CD4-positive, CD25-positive, alpha-beta regulatory T cell (primary cell): ENCODE data around the gene NKPD1. TPM values are rescaled to one million over a fixed set of nuclear protein-coding genes. Genes with fewer than 3 reads are reported as not detected.

Source experiments
- ATAC-seq, 2 donors: fragments of 150-1000 bp; cut with Tn5 transposase; one replicate each; pipeline ENCODE4 v1.10.0; 2021; ENCODE audit warnings: low read depth in 2 of 2, moderate number of reproducible peaks in 2 of 2, moderate library complexity in 1 of 2
- DNase-seq, 3 donors: peaks; one replicate each; pipeline versions ENCODE4 v3.0.0 to v3.0.0-alpha.2; 2012 to 2022; ENCODE audit warnings: mixed read lengths in 1 of 3
- H3K27ac ChIP-seq: one replicate; pipeline ENCODE4 v1.7.0; 2013; ENCODE audit warnings: mild to moderate bottlenecking, low read length; ENCODE audit not compliant: insufficient read depth, poor library complexity, severe bottlenecking
- H3K27me3 ChIP-seq: one replicate; pipeline ENCODE4 v1.7.0; 2013; ENCODE audit warnings: low read length; ENCODE audit not compliant: control insufficient read depth, insufficient read depth
- H3K36me3 ChIP-seq: one replicate; pipeline ENCODE4 v1.7.0; 2013; ENCODE audit warnings: mild to moderate bottlenecking, low read length, moderate library complexity; ENCODE audit not compliant: control insufficient read depth, insufficient read depth
- H3K4me1 ChIP-seq: 2 replicates; pipeline ENCODE4 v1.7.0; 2013; ENCODE audit warnings: mild to moderate bottlenecking, low read length; ENCODE audit not compliant: insufficient read depth, control insufficient read depth, poor library complexity, severe bottlenecking
- H3K4me3 ChIP-seq: one replicate; pipeline ENCODE4 v1.7.0; 2013; ENCODE audit warnings: low read depth, mild to moderate bottlenecking, low read length, moderate library complexity
- H3K9me3 ChIP-seq, 2 experiments: 1 replicate in 1 of 2; 2 replicates in 1 of 2; pipeline ENCODE4 v1.7.0; 2013; ENCODE audit warnings: low read length in 2 of 2, mild to moderate bottlenecking in 1 of 2, moderate library complexity in 1 of 2; ENCODE audit not compliant: control insufficient read depth in 2 of 2
- H3K27ac Mint-ChIP-seq, 3 donors: one replicate each; pipeline ENCODE4 v1.8.0; 2020 to 2022; ENCODE audit warnings: mild to moderate bottlenecking in 3 of 3, mixed read lengths in 3 of 3, moderate library complexity in 2 of 3
- H3K27me3 Mint-ChIP-seq: one replicate; pipeline ENCODE4 v1.8.0; 2022; ENCODE audit warnings: mild to moderate bottlenecking, mixed read lengths
- H3K36me3 Mint-ChIP-seq: one replicate; pipeline ENCODE4 v1.8.0; 2020; ENCODE audit warnings: mixed read lengths
- H3K4me1 Mint-ChIP-seq, 4 donors: one replicate each; pipeline ENCODE4 v1.8.0; 2020 to 2022; ENCODE audit warnings: mixed read lengths in 4 of 4, mild to moderate bottlenecking in 1 of 4
- H3K4me3 Mint-ChIP-seq, 4 donors: one replicate each; pipeline ENCODE4 v1.8.0; 2020 to 2022; ENCODE audit warnings: mild to moderate bottlenecking in 4 of 4, mixed read lengths in 4 of 4, moderate library complexity in 3 of 4
- H3K9me3 Mint-ChIP-seq, 7 donors: one replicate each; pipeline ENCODE4 v1.8.0; 2020 to 2022; ENCODE audit warnings: mixed read lengths in 7 of 7, mild to moderate bottlenecking in 3 of 7, moderate library complexity in 2 of 7
- polyA plus RNA-seq, 4 donors: library from polyadenylated mRNA; unstranded; fragments of 300-500 nt; fragmentation: Illumina TruSeq; gene quantifications; one replicate each; pipeline ENCODE4 v1.2.3, GENCODE V29; 2021
- total RNA-seq: library from RNA; stranded (reverse); gene quantifications from one replicate; pipeline ENCODE4 v1.2.3, GENCODE V29; 2022

Gene NKPD1
- total and polyA plus RNA-seq, 5 donors from 2014 or later: 0.05 to 0.72 (median 0.21) TPM

- no peak overlapping the region for H3K4me3 Mint-ChIP-seq
Observed at GRCh38 chr19:45145270-45146189, 15.3 kb downstream of the NKPD1 start.

DNA sequence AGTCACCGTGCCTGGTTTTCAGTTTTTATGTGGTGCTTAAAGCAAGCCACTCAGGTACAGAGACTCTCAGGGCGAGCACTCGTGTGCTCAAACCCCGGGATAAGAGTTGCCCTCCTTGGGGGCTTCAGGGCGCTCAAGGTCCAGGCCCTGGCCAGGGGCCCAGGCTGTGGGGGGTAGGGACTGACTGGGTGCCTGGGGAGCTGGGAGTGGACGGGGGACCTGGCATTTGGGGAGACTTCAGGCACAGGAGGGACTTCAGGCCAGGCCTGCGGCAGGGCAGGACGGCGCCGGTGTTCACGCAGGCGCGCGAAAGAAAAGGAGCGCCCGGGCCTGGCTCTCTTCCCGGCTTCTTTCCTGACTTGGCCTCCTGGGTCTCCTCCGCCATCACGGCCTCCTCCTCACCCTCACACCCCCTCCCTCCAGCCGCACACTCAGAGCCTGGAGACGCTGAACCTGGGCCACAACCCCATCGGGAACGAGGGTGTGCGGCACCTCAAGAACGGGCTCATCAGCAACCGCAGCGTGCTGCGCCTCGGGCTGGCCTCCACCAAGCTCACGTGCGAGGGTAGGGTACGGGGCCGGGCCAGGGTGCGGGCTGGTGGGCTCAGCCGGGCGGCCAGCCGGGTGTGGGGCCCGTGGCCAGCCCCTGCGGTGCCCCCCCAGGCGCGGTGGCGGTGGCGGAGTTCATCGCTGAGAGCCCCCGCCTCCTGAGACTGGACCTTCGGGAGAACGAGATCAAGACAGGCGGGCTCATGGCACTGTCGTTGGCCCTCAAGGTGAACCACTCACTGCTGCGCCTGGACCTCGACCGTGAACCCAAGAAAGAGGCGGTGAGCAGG lies 16.1 kb downstream of the NKPD1 start:
- Mint-ChIP-seq H3K4me1 (peaks cover 0 to 7% (median 2%) of the 10 kb centered on the region in 4 donors), H3K27ac (no peak overlapping the region), H3K9me3 (no peaks in the 10 kb centered on the region), H3K36me3 (peaks cover 7% of the 10 kb centered on the region), H3K27me3 (no peaks in the 10 kb centered on the region), H3K4me3 (no peak overlapping the region)
- H3K9me3 ChIP-seq: no peaks in the 10 kb centered on the region
- H3K4me3 ChIP-seq: no peak overlapping the region
- no peaks in the 10 kb centered on the region for H3K4me1 ChIP-seq
- H3K27me3 ChIP-seq: no peaks in the 10 kb centered on the region
- DNase-seq (no peak), ATAC-seq (no peak)
- H3K27ac ChIP-seq: no peak overlapping the region
- peaks cover 6% of the 10 kb centered on the region for H3K36me3 ChIP-seq

More at GRCh38 chr19:45145270-45146189, 15.3 kb downstream of the NKPD1 start:
- Histone ChIP-seq H3K4me3 (no peak overlapping the region), H3K9me3 (no peaks in the 10 kb centered on the region), H3K36me3 (peaks cover 6% of the 10 kb centered on the region), H3K27me3 (no peaks in the 10 kb centered on the region), H3K27ac (no peak overlapping the region), H3K4me1 (no peaks in the 10 kb centered on the region)
- Mint-ChIP-seq H3K27ac (no peak overlapping the region), H3K9me3 (no peaks in the 10 kb centered on the region), H3K27me3 (no peaks in the 10 kb centered on the region), H3K4me1 (peaks cover 0 to 7% (median 2%) of the 10 kb centered on the region in 4 donors), H3K36me3 (peaks cover 7% of the 10 kb centered on the region)
- ATAC-seq (no peak), DNase-seq (no peak)

GRCh38 chr19:45142726-45143110 lies 18.1 kb downstream of the NKPD1 start:
- Mint-ChIP-seq H3K36me3 (peaks cover 7% of the 10 kb centered on the region), H3K4me3 (no peak overlapping the region), H3K9me3 (no peaks in the 10 kb centered on the region), H3K27ac (peak overlapping the region in 2 of 3 donors; percentile 39 to 60), H3K4me1 (peaks cover 0 to 4% (median under 1%) of the 10 kb centered on the region in 4 donors), H3K27me3 (no peaks in the 10 kb centered on the region)
- ATAC-seq: no peak
- Histone ChIP-seq H3K27ac (no peak overlapping the region), H3K36me3 (peaks cover 6% of the 10 kb centered on the region), H3K9me3 (no peaks in the 10 kb centered on the region), H3K4me3 (no peak overlapping the region), H3K4me1 (no peaks in the 10 kb centered on the region), H3K27me3 (no peaks in the 10 kb centered on the region)
- DNase-seq: no peak

- ATAC-seq (no peak), DNase-seq (no peak)
- no peak overlapping the region for H3K27ac ChIP-seq
- H3K36me3 Mint-ChIP-seq: peaks cover 7% of the 10 kb centered on the region
- no peak overlapping the region for H3K27ac Mint-ChIP-seq
- H3K9me3 Mint-ChIP-seq: no peaks in the 10 kb centered on the region
- H3K36me3 ChIP-seq: peaks cover 6% of the 10 kb centered on the region
- H3K4me1 ChIP-seq: no peaks in the 10 kb centered on the region
- peaks cover 0 to 5% (median 2%) of the 10 kb centered on the region in 4 donors for H3K4me1 Mint-ChIP-seq
- H3K9me3 ChIP-seq: no peaks in the 10 kb centered on the region
- H3K27me3 ChIP-seq: no peaks in the 10 kb centered on the region
- H3K27me3 Mint-ChIP-seq: no peaks in the 10 kb centered on the region
- no peak overlapping the region for H3K4me3 Mint-ChIP-seq
- H3K4me3 ChIP-seq: no peak overlapping the region
Observed at GRCh38 chr19:45142016-45142725, 18.6 kb downstream of the NKPD1 start.

GRCh38 chr19:45141203-45141900 lies 19.4 kb downstream of the NKPD1 start:
- DNase-seq: no peak
- Mint-ChIP-seq H3K27ac (no peak overlapping the region), H3K9me3 (no peaks in the 10 kb centered on the region), H3K4me3 (no peak overlapping the region), H3K36me3 (peaks cover 7% of the 10 kb centered on the region), H3K4me1 (peaks cover 0 to 8% (median 2%) of the 10 kb centered on the region in 4 donors), H3K27me3 (no peaks in the 10 kb centered on the region)
- no peak overlapping the region for H3K27ac ChIP-seq
- ATAC-seq: no peak
- H3K27me3 ChIP-seq: no peaks in the 10 kb centered on the region
- peaks cover 6% of the 10 kb centered on the region for H3K36me3 ChIP-seq
- H3K4me1 ChIP-seq: no peaks in the 10 kb centered on the region
- H3K9me3 ChIP-seq: no peaks in the 10 kb centered on the region
- no peak overlapping the region for H3K4me3 ChIP-seq

DNA sequence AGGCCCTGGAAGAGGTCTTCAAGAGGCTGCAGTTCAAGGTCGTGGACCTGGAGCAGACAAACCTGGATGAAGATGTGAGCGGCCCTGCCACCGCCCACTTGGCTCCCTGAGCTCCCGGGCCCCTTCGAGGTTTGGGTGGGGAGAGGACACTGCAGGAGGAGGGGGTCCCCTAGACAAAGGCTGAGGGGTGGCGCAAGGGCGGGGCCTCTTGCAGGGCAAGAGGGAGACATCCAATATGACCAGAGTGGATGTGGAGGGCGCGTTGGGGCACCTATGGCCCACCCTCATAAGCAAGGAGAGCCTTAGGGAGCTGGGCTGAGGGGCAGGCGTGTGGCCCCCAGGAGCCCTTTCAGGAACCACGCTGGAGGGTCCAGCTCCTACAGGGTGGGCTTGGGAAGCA lies 20.2 kb downstream of the NKPD1 start:
- H3K4me3 ChIP-seq: no peak overlapping the region
- no peak for ATAC-seq
- peaks cover 6% of the 10 kb centered on the region for H3K36me3 ChIP-seq
- H3K27ac ChIP-seq: no peak overlapping the region
- Mint-ChIP-seq H3K4me1 (peaks cover 0 to 8% (median 2%) of the 10 kb centered on the region in 4 donors), H3K36me3 (peaks cover 7% of the 10 kb centered on the region), H3K9me3 (no peaks in the 10 kb centered on the region), H3K27ac (no peak overlapping the region), H3K4me3 (no peak overlapping the region), H3K27me3 (no peaks in the 10 kb centered on the region)
- H3K27me3 ChIP-seq: no peaks in the 10 kb centered on the region
- DNase-seq: no peak
- H3K9me3 ChIP-seq: no peaks in the 10 kb centered on the region
- H3K4me1 ChIP-seq: no peaks in the 10 kb centered on the region

DNA sequence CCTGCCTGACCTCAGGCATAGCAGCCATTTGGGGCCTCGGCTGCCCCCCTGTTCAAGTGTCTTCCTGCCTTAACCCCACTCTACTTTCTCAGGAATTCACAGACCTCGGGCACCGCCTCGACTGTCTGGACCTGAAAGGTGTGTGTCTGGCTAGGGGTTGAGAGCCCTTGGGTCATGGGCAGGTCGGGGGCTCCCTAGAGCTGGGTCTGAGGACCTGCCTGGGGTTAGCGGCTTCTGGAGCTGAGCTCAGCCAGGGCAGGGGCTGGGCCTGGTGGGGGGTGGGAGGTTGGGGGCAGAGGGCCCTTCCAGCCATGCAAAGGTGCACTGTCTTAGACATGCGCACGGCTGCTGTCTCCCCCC lies 20.7 kb downstream of the NKPD1 start:
- Mint-ChIP-seq H3K27me3 (no peaks in the 10 kb centered on the region), H3K4me3 (no peak overlapping the region), H3K4me1 (peaks cover 0 to 8% (median 2%) of the 10 kb centered on the region in 4 donors), H3K9me3 (no peaks in the 10 kb centered on the region), H3K27ac (no peak overlapping the region), H3K36me3 (peaks cover 7% of the 10 kb centered on the region)
- Histone ChIP-seq H3K27ac (no peak overlapping the region), H3K9me3 (no peaks in the 10 kb centered on the region), H3K36me3 (peaks cover 6% of the 10 kb centered on the region), H3K4me1 (no peaks in the 10 kb centered on the region), H3K4me3 (no peak overlapping the region), H3K27me3 (no peaks in the 10 kb centered on the region)
- no peak for DNase-seq
- ATAC-seq: no peak
